ENCODE measurements around the gene FAM24B.

DNA sequence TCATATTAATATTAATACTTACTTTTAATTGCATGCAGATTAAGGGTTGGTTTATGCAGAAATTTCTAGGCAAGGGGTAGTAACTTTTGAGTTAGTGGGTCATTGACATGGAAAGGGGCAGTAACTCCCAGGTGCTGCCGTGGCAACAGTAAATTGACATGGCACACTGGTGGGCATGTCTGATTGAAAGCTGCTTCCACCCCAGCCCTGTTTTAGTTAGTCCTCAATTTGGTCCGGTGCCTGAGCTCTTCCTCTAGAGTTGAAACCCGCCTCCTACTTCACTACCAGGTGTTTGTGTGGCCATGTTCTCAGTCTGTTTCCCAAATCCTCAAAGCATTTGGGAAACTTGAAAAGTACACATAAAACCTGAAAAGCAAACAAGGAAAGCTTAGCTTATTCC lies 52.1 kb downstream of the FAM24B start:
- TF ChIP-seq, protein P1, sequence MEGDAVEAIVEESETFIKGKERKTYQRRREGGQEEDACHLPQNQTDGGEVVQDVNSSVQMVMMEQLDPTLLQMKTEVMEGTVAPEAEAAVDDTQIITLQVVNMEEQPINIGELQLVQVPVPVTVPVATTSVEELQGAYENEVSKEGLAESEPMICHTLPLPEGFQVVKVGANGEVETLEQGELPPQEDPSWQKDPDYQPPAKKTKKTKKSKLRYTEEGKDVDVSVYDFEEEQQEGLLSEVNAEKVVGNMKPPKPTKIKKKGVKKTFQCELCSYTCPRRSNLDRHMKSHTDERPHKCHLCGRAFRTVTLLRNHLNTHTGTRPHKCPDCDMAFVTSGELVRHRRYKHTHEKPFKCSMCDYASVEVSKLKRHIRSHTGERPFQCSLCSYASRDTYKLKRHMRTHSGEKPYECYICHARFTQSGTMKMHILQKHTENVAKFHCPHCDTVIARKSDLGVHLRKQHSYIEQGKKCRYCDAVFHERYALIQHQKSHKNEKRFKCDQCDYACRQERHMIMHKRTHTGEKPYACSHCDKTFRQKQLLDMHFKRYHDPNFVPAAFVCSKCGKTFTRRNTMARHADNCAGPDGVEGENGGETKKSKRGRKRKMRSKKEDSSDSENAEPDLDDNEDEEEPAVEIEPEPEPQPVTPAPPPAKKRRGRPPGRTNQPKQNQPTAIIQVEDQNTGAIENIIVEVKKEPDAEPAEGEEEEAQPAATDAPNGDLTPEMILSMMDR (IDR thresholded peaks at IDR 0.05) = no peak
- no peak for TF ChIP-seq POLR2A (IDR thresholded peaks at IDR 0.05)

Measured in esophagus squamous epithelium (tissue), 4 donors.